ENCODE results near the gene NLN.
"Not testable (repeated sequence)": the region's sequence is repeated elsewhere in the genome, so short reads cannot be mapped to it uniquely, and the experiment has no call there.

Gene NLN

DNA sequence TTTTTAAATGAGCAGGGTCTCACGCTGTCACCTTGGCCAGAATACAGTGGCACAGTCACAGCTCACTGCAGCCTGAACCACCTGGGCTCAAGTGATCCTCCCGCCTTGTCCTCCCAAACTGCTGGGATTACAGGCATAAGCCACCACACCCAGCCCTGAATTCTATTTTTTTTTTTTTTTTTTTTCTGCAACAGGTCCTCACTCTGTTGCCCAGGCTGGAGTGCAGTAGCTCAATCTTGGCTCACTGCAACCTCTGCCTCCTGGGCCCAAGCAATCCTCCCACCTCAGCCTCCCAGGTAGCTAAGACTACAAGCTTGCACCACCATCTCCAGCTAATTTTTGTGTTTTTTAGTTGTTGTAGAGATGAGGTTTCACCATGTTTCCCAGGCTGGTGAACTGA, 51.0 kb downstream of the NLN start:
- DNase-seq (ENCODE audit: low read depth in 2 of 2), result not testable (repeated sequence)

GRCh38 chr5:65774346-65774745, 52.3 kb downstream of the NLN start:
- no peak for DNase-seq (ENCODE audit: low read depth in 2 of 2)

- DNase-seq (ENCODE audit: low read depth in 2 of 2), result no peak
These were observed 53.5 kb downstream of the NLN start for GRCh38 chr5:65775476-65775875.

DNA sequence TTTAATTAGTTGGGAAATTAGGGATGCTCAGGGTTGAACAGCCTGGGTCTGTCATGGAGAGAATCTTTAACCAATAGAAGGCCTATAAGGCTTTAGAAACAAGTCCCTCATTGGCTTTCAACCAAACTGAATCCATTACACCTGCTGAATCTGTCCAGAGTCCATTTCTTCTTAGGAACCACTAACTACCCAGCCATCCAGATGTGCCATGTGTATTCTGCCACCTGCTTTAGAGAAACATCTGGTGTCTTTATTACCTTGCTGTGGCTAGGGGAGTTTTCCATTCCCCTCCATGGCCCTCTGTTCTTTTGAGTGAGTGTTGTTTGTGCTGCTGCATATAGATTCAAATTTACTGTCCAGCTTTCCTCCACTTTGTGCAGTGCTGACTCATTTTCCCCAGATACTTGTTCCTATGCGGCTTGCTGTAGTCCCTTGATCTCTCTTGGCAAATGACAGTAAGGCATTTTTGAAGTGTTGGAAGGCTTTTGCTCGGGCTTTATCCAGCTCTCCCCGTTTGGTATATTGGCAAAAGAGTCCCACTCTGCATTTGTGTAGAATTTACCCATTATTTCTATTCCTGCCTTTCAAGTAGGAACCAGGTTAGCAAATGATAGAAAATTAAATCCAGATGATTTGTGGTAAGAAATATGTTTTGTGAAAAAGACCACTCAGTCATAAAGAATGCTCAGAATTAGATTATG, 54.6 kb downstream of the NLN start:
- DNase-seq (ENCODE audit: low read depth in 2 of 2), result no peak

- no peak for DNase-seq (ENCODE audit: low read depth in 2 of 2)
These were observed 56.1 kb downstream of the NLN start for GRCh38 chr5:65778126-65778525.

DNA sequence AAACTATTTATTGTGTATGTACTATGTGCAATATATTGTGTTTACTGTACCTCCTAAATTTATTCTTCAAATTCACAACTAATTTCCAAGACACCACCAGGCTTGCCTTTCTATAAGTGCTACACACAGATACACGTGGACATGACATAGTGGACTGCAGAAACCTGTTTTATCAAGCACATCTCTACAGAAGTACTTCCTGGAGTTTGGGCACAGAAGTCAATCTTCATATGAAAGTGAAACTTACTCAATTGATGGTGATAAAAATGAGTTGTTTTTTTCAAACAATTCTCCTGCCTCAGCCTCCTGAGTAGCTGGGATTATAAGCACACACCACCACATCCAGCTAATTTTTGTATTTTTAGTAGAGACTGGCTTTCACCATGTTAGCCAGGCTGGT, 57.6 kb downstream of the NLN start:
- DNase-seq (ENCODE audit: low read depth in 2 of 2), result no peak

GRCh38 chr5:65788296-65788695, 66.3 kb downstream of the NLN start:
- not testable (repeated sequence) for DNase-seq (ENCODE audit: low read depth in 2 of 2)

GRCh38 chr5:65790371-65791163, 68.6 kb downstream of the NLN start:
- no peak for DNase-seq (ENCODE audit: low read depth in 2 of 2)

- no peak for DNase-seq (ENCODE audit: low read depth in 2 of 2)
These were observed 70.0 kb downstream of the NLN start for GRCh38 chr5:65791712-65792673.

DNA sequence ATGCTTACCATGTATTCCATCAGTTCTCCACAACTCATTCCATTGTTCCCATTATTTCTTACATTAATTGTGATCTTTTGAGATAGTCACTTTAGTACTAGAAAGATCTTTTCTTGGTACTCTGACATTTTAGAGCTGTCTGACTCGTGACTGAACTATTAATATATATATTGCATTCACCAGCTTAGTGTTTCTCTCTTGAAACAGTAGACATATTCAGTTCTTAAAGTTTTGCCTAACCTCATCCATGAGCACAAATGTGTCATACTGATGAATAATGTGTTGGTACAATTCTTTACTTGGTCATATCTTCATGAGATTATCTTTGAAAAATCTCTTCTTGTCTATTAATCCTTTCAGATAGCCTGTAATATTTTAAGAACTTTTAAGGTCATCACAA, 74.3 kb downstream of the NLN start:
- no peak for DNase-seq (ENCODE audit: low read depth in 2 of 2)

DNA sequence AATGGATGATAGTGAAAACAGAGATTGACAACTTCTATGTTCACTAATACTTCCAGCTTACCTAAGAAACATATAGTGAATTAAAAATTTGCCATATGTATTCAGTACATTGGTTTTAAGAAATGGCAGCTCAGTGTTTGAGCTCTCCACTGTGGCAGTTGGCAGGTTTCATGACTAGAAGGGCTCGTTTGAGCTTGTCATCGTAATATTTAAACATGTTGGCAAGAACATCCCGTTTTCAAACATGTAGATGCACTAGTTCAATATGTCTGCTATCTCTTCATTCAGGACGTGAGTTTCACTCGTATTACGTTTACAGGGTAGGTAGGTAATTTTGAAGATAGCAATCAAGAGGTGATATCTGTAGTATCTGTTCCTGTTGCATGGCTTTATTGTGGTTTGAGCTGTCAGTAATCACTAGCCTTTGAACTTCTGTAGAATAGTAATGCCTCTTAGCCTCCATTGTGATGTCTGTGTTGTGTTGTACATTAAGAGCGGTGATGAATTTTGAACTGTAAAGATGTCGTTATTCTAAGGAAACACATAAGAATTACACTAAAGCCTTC, 74.8 kb downstream of the NLN start:
- DNase-seq (ENCODE audit: low read depth in 2 of 2), result no peak

- no peak for DNase-seq (ENCODE audit: low read depth in 2 of 2)
These were observed 75.5 kb downstream of the NLN start for GRCh38 chr5:65797481-65797880.

DNA sequence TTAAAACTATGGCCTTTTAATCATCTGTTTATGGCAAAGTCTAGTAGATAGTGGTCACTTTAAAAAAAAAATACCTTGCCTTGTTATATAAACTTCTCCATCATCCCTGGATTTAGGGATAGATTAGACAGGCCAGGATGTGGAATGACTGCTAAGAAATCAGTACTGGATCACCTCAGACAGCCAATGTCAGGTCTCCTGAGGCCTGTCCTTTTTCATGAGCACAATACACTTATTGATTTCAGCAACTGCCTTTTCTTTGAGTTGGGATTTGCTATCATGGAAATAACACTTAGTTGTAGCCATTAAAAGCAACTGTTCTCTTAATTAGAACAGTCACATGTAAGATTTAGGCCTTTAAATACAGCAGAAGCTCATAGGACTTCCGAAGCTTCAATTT, 77.9 kb downstream of the NLN start:
- DNase-seq (ENCODE audit: low read depth in 2 of 2), result no peak

GRCh38 chr5:65800775-65801174, 78.8 kb downstream of the NLN start:
- no peak for DNase-seq (ENCODE audit: low read depth in 2 of 2)

- DNase-seq (ENCODE audit: low read depth in 2 of 2), result no peak
These were observed 79.4 kb downstream of the NLN start for GRCh38 chr5:65801352-65801783.

GRCh38 chr5:65802080-65802479, 80.1 kb downstream of the NLN start:
- no peak for DNase-seq (ENCODE audit: low read depth in 2 of 2)

DNA sequence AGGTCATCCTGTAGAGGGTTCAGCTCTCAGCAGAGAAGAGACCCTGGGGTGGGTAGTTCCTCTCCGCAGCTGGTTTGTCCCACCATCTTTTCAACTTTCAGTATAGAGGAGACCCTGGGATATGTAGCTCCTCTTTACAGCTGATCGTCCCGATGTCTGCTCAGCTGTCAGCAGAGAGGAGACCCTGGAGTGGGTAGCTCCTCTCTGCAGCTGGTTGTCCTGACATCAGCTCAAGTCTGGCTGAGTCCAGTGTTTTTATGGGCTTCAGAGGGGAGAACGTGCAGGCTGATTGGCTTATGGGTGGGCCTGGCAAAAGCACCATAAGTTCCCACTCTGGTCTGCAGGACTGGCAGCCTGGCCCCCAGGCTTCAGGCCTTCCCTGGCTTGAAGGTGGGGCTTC, 80.8 kb downstream of the NLN start:
- DNase-seq (ENCODE audit: low read depth in 2 of 2), result no peak

DNA sequence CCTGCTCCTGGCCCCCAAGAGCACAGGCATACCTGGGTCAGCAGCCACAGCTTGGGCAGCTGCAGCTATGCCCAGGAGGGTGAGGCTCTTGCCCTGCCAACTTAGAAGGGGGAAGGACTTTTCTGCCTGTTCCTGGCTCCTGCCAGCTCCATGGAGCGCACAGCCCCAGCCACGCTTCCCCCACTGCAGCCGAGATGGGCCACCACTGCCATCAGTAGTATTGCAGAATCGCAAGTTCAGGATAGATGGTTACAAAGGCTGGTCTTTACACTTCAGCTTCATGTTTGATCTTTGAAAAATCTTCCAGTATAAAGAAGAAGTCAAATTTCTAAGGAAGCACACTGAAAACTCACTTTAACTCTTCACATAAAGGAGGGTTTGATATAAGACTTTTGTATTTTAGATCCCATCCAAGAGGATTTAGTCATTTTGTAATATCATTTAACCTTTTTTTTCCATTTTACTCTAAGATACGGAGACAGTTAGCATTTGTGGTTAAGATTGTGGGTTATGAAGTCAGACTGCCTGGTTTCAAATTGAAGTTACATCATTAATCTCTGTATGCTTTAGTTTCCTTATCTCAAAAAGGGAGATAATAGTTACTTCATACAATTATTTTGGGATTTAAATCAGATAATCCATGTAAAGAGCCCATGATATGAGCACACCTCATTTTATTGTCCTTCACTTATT, 81.8 kb downstream of the NLN start:
- no peak for DNase-seq (ENCODE audit: low read depth in 2 of 2)

DNA sequence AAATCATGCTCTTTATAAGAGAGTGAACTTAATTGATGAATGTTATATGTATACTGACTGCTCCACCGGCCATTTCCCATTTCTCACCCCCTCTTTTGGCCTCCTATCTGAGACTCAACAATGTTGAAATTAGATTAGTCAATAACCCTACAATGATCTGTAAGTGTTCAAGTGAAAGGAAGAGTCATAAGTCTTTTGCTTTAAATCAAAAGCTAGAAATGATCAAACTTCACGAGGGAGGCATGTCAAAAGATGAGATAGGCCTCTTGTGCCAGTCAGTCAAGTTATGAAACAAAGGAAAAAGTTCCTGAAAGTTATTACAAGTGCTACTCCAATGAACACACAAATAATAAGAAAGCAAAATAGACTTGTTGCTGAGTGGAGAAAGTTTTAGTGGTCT, 83.1 kb downstream of the NLN start:
- DNase-seq (ENCODE audit: low read depth in 2 of 2), result no peak

- not testable (repeated sequence) for DNase-seq (ENCODE audit: low read depth in 2 of 2)
These were observed 85.5 kb downstream of the NLN start for GRCh38 chr5:65807494-65807893.

- no peak for DNase-seq (ENCODE audit: low read depth in 2 of 2)
These were observed 86.3 kb downstream of the NLN start for GRCh38 chr5:65808251-65808741.
